Stimulated activated CD4-positive, alpha-beta T cell treated with anti-CD3 and anti-CD28 coated beads, Interleukin-15, amount 100 ng/mL, for 24 hours (primary cell): Measurements from ENCODE around the gene ATPAF1.
"Not testable (repeated sequence)": the region's sequence is repeated elsewhere in the genome, so short reads cannot be mapped to it uniquely, and the experiment has no call there.

Experiments
- DNase-seq: peaks from one replicate; pipeline ENCODE4 v3.0.0-alpha.2; 2020

Gene ATPAF1

DNA sequence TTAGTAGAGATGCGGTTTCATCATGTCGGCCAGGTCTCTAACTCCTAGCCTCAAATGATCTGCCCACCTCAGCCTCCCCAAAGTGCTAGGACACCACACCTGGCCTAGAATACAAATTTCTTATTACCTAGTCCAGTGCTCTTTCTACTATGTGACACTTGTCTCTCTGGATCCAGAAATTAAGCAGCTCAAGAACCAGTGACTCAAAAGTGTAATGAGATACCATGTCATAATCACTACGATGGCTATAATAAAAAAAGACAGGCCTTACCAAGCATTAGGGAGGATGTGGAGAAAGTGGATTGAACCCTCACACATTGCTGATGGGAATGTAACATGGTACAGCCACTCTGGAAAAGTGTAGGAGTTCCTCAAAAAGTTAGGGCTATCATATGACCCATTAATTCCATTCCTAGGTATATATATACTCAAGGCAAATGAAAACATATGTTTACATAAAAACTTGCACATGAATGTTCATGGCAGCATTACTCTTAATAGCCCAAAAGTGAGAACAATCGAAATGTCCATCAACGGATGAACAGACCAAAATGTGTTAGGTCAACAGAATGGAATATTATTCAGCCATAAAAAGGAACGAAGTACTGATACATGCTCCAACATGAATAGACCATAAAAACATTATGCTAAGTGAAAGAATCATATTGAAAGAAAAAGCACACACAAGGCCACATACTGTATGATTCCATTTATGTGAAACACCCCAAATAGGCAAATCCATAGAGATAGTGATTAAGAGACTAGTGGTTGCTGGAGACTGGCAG is 11.8 kb upstream of the ATPAF1 start:
- DNase-seq = no peak

DNA sequence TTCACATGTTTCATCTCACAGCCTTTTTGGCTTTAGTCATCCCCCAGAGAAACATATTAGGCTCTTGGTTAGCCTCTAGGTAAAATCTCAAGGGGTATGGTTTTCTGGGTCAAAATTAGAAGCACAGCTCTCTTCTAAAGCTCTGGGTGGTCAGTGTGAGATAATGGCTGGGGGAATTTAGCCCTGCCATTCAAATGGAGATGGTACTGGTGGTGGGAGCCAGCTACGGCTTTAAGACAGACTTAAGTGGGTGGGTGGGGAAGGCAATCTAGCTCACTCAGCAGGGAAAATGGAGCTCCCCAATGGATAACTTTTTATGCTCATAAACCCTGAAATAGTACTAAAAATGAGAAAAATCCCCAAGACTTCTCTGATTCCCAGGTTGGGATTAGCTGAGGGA is 9.2 kb upstream of the ATPAF1 start:
- no peak for DNase-seq

DNA sequence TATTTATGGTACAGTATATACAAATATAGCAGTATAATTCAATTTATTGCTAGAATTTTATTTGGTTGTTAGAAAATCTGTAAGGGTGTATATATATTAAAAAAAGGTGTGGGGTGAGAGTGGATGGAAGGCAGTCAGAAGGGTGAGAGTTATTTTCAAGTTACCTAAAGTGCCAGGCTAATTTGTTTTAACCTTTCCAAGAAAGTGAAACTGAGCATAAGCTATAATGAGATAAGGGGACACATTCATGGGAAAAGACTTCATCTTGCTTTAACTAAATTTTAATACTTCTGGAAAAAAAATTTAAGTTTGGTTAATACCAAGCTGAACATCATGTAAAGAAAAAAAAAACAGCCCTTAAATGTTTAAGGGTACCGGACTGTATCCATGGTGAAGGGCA is 8.4 kb upstream of the ATPAF1 start:
- DNase-seq = no peak

DNA sequence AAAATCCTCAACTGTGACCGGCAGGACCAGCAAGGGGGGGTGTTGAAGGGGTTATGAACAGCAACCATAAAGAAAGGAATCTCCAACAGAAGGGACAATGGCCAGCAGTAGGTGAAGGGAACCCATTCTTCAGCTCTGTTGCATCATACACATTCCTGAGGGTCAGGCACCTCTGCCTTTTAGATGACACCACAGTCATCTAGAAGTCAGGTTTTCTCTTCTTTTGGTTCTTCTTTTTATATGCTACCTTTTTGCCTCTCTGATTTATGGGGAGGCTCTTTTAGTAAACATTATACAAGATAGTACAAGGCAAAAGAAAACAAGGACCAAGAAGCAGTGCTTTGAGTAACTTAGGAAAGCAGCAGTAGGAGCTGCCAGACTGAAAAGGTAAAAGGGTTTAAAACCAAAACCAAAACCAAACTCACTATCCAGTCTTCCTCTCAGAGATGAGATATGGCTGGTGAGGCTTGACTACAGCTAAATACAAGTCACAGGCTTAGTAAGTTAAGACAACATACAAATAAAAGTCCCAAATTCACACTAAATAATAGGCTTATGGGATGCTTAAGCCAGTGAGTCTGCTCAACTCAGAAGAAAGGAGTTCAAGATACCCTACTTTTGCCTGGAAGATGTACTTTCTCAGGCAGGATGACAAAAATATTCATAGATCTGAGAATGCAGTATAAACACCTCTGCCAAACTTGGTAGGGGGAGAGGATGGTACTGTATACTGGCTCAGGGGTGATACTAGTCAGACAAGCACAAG is 7.6 kb upstream of the ATPAF1 start:
- no peak for DNase-seq

DNA sequence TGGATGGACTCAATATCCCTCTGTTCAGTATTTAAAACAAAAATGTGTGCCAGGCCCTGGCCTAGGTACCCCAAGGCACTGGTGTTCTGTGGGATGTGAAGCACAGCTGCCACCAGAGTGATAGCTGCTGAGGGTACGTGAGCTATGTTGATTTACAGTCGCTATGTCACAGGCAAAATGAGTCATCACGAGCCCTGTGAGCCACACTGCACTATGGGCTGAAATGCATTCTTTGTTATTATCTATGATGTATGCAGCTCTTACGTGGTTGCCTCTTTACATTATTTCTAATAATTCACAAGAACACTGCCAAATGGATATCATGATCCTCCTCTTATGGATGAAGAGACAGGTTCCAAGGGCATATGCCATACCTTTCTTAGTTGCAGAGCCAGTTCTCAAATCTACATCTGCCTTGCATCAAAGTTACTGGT is 5.6 kb upstream of the ATPAF1 start:
- peak; percentile 27 for DNase-seq

DNA sequence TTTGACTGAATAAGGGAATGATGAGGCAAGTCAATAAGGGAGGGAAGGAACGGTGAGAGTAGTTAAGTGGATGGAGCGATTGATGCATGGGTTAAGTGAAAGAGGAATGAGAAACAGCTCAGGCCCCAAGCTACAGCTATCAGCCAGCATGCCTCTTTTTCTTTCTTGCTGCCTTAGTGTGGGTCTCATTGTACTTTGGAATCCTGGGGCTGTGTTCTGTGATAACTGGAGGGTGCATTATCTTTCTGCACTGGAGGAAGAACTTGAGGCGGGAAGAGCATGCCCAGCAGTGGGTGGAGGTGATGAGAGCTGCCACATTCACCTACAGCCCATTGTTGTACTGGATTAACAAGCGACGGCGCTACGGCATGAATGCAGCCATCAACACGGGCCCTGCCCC is 4.5 kb upstream of the ATPAF1 start:
- no peak for DNase-seq

DNA sequence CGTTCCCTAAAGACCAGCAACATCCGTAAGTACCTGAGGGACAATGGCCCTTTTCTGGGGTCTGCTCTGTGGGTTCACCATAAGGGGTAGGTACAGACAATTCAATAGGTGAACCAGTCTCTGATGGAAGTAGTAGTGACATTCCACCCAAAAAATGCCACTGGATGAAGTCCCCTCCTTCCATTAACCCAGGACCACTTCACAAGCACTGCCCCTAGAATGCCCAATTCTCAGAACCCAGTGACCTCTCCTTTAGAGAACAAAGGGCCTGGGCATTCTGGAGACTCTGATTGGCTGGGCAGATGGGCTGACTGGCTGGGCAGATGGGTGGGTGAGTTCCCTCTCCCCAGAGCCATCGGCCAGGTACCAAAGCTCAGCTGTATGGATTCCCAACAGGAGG is 3.4 kb upstream of the ATPAF1 start, which contains the start of gene TEX38:
TEX38 (plus strand) TSS at position 301 of the 400 bp plus-strand sequence; CDS start at position 382, 81 bp downstream.
- no peak for DNase-seq

DNA sequence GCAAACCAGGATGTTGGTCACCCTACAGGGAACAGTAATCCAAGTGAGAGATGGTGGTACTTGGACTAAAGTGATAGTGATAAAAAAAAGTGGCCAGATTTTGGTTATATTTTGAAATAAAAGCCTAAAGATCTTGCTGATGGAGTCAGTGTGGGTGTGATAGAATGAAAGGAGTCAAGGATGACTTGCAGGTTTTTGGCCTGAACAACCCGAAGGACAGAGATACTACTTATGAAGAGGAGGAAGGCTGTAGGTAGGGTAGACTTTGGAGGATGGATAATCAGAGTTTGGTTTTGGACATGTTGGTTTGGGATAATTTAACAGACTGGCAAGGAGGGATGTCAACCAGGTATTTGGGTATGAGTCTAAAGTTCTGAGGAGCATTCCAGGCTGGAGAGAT is 2.0 kb upstream of the ATPAF1 start:
- no peak for DNase-seq

DNA sequence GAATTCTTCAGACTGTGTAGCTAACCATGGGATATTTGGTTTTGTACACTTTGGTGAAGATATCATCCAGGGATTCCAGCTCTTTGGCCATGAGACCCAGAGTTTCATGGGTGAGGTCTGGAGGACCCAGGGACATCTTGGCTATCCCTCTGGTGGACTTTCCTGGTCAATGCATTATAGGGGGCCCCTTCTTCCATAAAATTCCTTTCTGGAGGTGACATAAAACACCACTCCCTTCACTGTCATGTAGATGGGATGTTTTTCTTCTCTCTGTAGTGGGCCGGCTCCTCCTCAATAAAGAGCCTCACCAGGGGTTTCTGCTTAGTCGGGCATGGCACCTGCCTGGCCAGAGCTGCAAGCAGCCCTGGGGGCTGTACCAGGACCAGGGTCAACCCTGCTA is 2.2 kb downstream of the ATPAF1 start:
- DNase-seq = no peak

DNA sequence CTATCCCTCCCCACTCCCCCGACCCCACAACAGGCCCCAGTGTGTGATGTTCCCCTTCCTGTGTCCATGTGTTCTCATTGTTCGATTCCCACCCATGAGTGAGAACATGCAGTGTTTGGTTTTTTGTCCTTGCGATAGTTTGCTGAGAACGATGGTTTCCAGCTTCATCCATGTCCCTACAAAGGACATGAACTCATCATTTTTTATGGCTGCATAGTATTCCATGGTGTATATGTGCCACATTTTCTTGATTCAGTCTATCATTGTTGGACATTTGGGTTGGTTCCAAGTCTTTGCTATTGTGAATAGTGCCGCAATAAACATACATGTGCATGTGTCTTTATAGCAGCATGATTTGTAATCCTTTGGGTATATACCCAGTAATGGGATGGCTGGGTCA is 5.2 kb downstream of the ATPAF1 start:
- not testable (repeated sequence) for DNase-seq

DNA sequence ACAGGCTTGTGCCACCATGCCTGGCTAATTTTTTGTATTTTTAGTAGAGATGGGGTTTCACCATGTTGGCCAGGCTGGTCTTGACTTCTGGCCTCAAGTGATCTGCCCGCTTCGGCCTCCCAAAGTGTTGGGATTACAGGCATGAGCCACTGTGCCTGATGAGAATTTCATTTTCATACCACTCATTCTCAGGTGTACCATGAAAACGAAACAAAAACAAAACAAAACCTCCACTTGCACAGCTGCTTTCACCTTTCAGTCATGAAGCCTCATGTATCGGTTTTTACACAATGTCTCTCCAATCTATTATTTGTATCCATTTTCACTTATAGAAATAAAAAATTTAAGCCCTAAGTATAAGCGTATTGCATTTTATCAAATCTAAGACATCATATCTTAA is 8.0 kb downstream of the ATPAF1 start:
- not testable (repeated sequence) for DNase-seq

DNA sequence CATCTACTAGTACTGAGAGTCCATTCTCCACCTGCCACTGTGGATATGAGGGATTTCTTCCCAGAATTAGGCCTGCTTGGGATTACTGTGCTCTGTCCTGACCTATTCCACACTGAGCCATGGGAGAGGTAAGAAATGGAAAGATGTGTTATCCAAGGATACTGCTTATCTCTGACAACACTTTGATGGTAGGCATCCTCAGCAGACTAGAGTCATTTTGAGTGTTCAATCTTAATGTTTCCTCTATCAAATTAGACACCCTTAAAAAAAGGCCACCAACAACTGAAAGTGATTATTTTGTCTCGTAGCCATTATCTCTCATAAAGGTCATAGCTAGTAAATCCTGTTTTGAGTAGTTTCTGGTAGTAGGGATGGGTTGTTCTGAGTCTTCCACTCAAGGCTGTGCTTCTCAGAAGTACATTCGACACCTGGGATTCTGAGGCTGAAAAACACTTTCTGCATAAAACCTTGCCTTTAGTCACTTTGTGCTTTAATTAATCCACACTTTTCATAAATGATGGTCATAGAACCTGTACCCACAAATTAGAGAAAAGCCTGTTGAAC is 8.8 kb downstream of the ATPAF1 start:
- DNase-seq = no peak

DNA sequence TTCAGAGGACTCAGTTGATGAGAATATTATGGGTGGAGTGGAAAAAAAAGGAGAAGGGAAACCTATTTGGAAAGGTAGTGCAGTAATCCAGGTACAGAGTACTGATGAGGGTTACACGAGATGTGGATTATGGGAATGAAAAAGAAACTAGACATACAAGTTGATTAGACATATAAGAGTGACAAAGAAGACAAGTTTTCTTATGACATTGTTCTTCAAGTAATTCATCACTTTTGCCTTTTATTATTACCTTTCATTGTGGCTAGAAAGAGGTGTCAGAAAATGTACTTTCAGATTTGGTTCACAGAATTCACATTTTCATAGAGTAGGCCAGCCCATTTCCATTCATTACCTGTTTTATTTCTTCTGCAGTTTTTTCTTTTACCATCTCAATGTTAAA is 10.4 kb downstream of the ATPAF1 start:
- DNase-seq = no peak

DNA sequence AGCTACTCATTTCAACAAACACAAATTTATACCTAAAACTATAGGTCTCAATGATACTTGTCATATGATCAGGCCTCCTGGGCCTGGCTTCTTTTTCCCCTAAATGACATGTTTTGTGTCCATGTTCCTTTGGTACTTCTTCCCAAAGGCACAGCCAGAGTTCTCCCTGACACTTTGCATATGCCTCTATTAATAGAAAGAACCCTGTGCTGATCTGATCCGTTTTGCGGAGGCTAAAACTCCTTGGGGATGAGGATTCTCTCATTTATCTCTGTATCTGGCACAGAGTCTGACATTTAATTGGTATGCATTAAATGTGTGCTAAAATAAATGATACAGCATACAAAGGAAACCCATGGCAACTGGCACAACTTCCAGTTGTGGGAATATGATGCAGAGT is 11.5 kb downstream of the ATPAF1 start:
- no peak for DNase-seq

DNA sequence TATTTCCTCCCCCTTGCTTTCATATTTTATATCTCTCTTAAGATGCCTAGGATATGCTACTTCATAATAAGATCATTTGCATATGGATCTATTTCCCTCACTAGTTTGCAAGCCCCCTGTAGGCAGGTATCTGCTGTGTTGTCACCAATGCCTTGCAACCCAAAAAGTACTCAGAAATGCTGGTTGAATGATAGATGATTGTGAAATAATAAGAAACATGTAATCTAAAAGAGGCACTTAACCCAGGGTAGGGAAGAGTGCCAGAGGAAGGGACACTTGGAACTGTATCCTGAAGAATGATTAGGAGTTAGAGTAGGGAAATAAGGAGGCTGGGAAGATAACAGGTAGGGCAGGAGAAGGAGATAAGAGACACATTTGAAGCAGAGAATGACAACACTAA is 12.3 kb downstream of the ATPAF1 start:
- no peak for DNase-seq

DNA sequence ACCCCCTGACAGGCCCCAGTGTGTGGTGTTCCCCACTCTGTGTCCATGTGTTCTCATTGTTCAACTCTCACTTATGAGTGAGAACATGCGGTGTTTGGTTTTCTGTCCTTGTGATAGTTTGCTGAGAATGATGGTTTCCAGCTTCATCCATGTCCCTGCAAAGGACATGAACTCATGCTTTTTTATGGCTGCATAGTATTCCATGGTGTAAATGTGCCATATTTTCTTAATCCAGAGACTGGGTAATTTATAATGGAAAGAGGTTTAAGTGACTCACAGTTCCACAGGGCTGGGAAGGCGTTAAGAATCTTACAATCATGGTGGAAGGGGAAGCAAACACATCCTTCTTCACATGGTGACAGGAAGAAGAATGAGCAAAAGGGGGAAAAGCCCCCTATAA is 13.5 kb downstream of the ATPAF1 start:
- DNase-seq = not testable (repeated sequence)

DNA sequence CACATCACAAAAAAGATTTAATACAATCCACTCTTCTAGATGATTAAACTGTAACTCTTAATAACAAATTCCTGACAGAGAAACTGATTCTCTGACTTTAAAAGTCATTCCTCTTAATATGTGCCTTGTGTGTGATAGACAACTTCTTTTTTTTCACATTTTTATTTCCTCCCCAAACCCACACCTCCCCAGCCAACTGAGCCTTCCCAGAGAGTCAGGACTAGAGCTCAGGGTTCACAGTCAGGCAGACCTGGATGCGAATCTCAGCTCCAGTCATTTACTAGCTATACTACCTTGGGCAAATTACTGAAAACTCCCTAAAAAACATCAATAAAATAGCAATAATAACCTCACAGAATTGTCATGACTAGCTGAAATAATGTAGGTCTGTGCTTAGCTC is 14.2 kb downstream of the ATPAF1 start:
- no peak for DNase-seq

DNA sequence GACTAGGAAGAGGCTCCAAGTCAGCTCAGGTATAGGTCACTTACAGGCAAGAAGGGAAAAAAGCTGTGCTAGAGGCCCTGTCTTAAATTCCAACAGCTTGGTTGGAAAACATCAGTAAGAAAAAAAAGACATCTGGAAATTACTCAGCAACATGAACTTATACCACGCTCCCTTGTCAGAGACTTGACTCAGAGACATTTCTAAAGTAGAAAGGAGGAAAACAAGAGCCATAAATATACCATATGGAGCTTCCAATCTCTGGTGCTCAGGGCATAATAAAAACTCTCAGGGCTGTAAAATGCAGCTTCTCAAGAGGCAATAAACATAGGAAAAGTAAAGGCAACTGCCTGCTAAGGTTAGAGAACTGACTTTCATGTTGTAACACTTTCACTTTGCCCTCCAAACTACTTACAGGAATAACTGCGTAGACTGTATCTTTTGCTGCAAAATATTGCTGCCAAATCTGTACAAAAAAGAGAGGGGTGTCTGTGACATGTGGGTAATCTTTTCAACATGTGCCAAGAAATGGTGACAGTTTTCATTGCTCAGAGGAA is 14.7 kb downstream of the ATPAF1 start:
- DNase-seq = no peak

DNA sequence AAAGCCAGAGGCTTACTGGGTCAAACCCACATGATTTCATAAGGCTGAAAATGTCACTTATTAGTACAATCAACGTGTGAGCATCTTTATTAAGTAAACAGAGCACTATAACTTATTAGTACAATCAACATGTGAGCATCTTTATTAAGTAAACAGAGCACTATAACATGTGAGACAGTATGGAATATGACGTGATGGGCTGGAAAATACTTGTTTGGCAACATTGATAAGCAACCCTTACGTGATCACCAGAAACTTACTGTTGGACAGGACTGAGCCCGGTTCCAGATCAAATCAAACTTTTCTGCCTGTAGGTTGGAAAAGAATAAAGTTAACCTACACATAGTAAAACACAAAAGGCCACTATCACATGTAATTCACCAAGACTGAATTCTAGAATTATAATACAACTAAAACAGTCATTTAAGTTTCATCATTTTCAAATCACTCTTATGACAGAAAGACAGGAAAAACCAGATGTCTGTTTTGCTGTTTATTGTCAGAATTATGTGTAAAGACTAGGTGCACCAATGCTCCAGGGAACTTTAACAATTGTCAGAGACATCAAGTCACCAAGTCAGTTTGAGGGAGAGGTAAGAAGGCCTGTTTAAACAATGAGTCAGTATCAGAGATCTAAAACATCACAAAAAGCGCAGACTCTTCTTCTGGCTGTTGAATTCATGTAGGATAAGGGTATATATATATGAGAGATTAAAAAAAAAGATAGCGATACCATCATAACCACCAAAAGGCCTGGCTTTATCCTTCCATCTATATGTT is 15.7 kb downstream of the ATPAF1 start:
- no peak for DNase-seq

DNA sequence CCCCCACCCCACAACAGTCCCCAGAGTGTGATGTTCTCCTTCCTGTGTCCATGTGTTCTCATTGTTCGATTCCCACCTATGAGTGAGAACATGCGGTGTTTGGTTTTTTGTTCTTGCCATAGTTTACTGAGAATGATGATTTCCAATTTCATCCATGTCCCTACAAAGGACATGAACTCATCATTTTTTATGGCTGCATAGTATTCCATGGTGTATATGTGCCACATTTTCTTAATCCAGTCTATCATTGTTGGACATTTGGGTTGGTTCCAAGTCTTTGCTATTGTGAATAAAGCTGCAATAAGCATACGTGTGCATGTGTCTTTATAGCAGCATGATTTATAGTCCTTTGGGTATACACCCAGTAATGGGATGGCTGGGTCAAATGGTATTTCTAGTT is 17.0 kb downstream of the ATPAF1 start:
- DNase-seq = not testable (repeated sequence)

DNA sequence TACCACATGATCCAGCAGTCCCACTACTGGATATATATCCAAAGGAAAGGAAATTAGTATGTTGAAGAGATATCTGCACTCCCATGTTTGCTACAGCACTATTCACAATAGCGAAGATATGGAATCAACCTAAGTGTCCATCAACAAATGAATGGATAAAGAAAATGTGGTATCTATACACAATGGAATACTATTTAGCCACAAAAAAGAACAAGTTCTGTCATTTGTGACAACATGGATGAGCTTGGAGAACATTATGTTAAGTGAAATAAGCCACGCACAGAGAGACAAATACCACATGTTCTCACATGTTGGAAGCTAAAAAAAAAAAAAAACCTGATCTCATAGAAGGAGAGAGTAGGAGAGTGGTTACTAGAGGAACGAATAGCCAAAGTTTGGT is 17.7 kb downstream of the ATPAF1 start:
- DNase-seq = no peak

DNA sequence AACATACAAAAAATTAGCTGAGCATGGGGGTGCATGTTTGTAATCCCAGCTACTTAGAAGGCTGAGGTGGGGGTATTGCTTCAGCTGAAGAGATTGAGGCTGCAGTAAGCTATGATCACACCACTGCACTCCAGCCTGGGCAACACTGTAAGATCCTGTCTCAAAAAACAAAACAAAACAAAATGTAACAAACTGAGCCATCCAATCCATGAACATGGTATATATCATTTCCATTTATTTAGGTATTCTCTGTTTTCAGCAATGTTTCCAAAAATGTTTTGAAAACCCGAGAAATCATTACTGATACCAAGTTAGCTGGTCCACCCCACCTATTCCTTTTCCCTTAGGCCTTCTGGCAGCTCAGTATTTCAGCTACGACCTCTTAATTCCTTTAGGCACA is 18.4 kb downstream of the ATPAF1 start:
- no peak for DNase-seq

DNA sequence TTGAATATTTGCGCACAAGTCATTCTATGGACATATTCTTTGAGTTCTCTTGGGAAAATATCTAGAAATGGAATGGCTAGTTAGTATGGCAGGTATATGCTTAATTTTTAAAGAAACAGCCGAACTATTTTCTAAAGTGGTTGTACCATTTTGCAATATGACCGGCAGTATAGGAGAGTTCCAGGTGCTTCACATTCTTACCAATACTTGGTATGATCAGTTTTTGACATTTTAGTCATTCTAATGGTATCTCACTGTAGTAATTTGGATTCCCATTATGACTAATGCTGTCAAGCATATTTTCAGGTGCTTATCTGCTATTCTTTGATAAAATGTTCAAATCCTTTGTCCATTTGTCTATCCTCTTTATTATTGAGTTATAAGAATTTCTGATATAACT is 20.6 kb downstream of the ATPAF1 start:
- DNase-seq = no peak
